ENCODE results near the gene ANKMY1.

Gene ANKMY1

DNA sequence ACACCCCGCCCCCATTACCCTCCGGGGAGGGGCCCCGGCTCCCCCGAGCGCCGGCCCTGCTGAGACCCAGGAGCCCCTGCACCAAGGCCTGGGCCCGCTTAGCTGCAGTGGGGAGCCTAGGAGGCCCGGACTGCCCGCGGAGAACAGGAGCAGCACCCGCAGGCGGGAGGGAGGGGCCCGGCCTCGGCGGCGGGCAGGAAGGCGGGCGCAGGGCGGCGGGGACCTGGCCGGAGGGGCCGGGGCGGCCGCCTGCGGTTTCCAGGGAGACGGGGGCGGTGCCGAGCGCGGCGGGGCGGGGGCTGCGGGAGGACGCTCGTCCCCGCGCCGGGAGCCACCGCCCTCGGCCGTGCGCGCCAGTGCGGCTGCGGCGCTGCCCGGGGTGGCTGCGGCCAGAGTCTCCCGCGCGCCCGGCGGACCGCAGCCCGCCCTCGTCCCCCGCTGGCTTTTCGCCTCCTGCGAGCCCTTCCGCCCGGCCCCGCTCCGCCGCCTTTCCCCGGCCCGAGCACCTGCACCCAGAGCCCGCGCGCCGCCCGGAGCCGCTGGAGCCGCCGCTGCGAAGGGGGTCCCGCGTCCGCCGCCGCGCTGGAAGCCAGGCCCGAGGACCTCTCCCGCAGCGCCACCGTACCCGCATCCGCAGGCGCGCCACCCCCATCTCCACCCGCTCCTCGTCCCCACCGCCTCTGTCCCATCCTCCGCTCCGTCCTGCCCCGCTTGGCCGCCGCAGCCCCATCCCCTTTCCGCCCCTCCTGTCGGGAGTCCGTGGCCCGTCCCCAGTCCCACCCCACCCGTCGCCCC, 105.1 kb downstream of the ANKMY1 start:
- DNase-seq (ENCODE audit: insufficient read length, low spot score), result peak; percentile 71
- FAIRE-seq, result no peak

DNA sequence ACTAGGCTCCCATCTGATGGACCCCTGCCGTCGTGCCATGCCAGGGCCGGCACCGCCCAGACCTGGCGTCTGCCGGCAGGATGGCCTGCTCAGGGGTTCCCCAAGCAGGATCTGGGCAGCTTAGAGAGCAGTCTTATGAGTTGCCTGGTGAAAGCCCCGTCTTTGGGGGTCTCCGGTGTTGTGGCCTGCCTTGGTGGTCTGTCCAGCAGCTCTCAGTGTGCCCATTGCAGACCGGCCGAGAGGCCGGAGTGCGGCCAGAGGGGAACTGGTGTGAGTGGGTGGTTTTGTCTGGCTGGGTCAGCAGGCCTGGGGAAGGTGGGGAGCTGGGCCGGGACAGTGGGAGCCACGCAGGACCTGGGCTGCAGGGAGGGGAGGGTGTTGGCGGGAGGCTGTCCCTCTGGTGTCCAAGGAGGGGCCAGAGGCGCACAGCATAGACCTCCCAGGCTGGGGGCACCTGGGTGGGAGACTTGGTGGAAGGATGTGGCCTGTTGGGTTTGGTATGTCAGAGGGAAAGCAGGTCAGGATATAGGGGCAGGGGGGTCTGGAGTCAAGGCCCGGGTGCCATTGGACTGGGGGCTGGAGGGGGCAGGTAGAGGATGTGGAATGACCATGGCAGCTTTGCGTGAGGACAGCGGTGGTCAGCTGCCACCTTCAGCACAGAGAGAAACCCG, 105.9 kb downstream of the ANKMY1 start:
- no peak for FAIRE-seq
- DNase-seq (ENCODE audit: insufficient read length, low spot score), result no peak

DNA sequence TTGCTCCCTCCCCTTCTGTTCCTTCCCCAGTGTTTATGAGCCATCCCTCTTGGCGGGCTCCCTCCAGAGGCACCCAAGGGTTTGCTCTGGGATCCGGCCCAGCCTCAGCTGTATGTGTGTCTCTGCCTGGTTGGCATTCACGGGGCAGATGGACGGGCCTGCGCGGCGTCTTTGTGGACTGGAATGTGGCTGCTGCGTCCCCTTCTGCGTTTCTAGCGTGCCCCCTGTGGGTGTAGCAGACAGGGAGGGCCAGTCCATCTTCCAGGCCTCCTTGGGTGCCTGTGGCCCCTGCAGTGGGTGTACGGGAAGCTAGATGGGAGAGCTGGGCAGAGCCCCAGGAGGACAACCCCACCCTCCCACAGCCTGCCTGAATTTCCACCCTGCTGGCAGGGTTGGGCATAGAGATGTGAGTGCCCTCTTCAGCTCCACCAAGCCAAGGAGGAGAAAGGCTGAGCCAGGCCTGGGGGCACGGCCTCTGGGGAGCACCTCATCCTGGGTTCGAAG, 106.6 kb downstream of the ANKMY1 start:
- FAIRE-seq (no peak), DNase-seq (ENCODE audit: insufficient read length, low spot score) (no peak)

DNA sequence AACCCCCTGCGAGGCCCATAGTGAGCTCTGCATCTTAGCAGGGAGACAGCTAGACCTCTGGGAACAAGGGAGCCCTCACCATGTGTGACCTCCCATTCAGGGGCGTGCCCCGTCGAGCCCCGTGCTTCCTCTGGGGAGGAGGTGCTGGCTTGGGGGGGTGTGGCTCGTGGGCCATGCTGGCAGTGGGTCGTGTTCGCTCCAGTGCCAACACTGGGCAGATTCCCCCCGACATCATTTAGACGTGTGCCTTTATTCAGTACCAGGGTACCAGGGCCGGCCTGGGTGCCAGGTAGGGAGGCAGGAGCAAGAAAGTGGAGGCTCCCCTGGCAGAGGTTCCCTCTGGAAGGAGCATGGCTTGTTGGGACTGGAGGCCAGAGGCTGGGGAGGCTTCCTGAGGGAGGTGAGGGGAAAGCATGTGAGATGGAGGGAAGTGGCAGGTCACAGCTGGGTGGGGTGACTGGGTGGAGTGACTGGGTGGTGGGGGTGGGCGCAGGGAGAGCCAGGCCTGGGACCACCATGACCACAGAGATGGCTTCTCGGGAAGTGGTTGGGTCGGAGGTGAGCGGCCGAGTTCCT, 107.2 kb downstream of the ANKMY1 start:
- DNase-seq (ENCODE audit: insufficient read length, low spot score) (no peak), FAIRE-seq (no peak)

DNA sequence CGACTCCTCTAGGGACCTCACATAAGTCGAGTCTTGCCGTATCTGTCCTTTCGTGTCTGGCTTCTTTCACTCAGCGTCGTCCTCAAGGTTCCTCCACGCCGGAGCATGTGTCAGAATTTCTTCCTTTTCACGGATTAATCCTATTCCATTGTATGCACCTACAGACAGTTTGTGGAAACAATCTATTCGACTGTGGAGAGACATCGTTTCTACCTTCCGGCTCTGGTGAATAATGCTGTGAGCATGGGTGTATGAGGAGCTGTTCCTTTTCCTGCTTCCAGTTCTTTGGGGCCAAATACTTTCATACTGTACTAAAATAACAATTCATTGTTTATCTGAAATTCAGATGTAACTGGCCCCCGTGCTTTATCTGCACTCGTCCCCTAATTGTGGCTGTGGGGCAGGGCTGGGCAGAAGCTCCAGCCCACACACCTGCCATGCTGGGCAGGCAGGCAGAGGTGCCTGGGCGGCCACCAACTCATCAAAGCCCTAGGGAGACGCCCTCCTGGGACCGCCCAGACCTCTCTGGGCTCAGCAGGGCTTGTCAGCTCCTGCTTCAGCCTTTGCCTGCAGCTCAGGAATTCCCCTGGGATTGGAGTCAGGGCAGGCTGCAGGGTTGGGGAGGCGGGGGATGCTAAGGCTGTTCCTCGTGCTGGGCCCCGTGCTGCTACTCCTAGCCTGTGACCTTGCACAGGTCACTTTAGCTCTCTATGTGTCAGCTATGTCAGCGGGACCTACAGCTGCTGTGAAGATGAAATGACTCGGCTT, 107.8 kb downstream of the ANKMY1 start:
- FAIRE-seq (no peak), DNase-seq (ENCODE audit: insufficient read length, low spot score) (no peak)

DNA sequence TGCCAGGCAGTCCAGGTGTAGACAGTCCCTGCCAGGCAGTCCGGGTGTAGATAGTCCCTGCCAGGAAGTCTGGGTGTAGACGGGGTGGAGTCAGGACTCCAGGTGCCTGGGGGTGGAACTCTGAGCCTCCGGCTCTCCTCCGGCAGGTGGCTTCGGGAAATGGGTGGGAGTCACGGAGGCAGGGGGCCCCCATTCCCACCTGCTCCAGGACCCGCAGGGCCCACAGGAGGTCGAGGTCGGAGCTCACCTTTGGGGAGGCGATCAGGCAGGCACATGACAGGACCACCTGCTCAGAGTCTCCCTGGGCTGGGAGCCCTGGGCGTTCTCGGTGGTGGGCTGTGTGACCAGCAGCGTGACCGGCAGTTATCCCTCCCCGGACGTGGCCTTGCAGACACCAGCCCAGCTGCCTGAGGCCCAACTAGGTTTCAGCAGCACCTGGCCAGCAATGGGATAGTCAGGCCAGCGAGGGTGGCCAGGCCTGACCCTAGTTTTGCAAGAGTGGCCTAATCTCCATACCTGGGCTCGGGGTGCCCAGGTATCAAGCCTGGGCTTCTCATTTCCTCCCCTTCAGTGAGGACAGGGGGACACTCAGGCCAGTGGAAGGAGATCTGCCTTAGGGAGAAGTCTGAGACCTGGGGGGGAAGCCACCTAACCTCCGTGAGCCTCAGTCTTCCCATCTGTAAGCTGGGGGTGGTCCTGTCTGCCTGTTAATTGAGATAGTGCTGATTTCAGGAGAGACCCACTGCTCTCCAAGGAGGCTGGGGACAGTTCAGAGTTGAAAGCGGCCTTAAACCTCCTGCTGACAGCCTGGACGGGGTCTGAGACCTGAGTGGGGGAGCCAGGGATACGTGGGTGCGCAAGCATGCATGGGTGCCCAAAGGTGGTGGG, 109.2 kb downstream of the ANKMY1 start:
- FAIRE-seq (no peak), DNase-seq (ENCODE audit: insufficient read length, low spot score) (no peak)

DNA sequence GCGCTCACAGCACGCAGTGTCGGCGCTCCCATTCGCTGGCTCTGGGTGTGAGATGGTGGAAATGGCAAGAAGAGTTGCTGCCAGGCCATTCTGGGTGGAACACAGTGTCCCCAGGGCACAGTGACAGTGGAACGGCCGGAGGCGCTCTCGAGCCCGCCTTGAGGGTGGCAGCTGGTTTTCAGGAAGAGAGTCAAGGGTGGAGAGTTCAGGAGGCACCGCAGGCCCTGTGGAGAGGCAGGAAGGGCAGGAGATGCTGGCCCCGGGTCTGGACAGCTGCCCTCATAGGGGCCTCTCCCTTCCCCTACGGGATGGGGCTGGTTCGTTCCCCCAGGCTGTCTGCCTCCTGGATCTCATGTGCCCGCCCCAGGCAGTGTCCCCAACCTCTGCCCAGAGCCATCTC, 109.9 kb downstream of the ANKMY1 start:
- no peak for FAIRE-seq
- no peak for DNase-seq (ENCODE audit: insufficient read length, low spot score)

DNA sequence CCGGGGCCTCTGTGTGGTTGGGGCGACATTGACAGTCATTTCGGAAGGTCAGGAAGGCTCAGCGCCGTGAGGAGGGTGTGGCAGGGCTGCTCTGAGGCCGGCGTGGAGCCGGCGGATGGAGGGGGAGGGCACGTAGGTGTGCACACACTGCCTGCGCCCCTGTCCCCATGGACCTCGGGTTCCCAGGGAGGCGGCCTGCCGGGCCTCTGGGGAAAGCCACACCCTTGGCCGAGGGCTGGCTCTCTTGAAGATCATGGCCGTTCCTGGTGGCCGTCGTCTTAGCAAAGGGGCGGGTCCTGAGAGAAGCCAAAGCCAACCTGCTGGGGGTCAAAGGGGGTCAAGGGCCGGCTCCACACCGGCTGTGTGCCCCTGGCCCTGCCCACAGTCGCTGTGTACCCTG, 110.5 kb downstream of the ANKMY1 start:
- FAIRE-seq (no peak), DNase-seq (ENCODE audit: insufficient read length, low spot score) (no peak)

DNA sequence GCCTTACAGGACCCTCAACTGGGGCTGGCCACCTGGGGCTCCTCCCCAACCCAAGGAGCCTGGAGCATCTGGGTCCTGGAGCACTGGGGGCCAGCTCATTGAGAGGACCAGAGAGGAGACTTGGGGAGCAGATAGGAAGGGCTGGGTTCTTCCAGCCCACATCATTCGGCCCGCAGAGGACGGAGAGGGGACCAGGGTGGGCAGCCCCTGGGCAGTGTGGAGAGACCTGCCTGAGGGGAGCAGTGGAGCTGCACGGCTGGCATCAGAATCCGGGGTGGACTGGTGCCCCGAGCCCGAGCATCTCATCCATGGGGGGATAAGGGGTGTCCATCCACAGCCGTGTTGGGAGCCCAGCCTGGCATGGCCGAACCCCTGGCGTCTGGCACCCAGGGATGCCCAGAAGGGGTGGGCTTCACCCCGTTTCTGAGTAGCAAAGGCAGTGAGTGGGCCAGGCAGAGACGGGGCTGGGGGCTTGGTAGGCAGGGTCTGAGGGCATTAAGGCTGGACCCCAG, 111.1 kb downstream of the ANKMY1 start:
- no peak for DNase-seq (ENCODE audit: insufficient read length, low spot score)
- FAIRE-seq, result no peak

DNA sequence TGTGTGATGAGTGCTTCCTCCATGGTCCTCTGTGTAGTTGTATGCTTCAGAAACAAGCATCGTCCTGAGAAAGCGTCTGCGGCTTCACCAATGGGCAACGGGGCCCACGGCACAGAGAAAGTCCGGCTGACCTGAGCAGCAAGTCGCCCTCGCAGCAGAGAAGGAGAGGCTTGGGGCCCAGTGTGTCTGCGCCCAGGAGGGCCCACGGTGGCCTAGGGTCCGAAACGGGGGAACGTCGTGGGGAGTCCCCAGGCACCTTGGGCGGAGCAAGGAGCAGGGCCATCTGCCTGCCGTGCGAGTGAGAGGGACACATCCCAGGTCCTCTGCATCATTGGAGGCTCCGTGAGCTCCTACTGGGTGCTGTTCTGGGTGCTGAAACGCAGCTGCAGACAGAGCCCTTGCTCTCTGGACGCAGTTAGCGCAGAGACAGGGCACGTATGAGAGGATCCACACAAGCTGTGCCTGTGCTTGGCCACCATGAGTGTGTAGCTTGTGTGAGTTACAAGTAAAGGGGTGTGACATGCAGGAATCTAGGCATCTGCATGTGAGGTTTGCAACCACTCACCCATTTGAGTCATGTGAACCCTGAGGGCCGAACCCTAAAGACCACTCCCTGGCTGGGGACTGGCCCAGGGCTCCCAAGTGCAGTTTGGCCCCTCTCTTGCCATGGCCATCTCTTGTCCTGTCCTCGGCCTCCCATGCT, 111.7 kb downstream of the ANKMY1 start:
- DNase-seq (ENCODE audit: insufficient read length, low spot score), result no peak
- no peak for FAIRE-seq

DNA sequence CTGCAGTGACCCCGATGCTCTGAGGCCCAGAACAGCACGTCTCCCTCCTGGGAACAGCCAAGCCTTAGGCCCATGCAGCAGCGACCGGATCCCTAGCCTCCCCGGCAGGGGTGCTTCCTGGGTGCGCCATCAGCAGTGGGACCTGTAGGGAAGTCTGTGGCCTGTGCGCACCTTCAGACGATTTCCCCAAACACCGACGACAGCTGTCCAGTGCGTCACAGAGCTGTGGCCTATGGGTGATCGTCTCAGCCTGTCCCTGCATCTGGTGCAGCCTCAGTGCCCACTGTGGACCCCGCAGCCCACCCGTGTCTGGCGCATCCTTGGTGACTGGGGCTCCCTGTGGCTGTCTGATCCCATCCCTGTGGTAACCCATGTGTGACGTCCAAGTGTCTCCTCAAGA, 113.3 kb downstream of the ANKMY1 start:
- FAIRE-seq, result no peak

DNA sequence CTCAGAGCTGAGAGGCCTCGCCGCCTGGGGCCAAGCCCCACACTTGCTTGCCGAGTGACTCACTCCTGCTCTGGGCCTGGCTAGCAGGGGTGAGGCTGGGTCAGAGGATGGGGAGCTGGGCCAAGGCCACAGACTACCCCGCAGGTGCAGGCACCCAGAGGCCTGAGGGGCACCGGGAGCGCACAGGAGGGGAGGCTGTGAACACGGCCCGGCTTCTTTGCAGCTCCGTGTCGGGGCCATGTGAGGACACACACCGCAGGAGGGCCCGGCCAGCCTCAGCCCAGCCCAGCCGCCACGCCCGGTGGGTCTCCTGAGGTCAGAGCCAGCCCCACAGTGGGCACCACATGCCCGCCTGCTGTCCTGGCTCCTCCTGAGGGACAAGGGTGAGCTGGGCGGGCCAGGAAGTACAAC, 113.9 kb downstream of the ANKMY1 start:
- FAIRE-seq, result no peak
- DNase-seq (ENCODE audit: insufficient read length, low spot score), result no peak

More for the DNA sequence above, 113.3 kb downstream of the ANKMY1 start:
- no peak for DNase-seq (ENCODE audit: insufficient read length, low spot score)

DNA sequence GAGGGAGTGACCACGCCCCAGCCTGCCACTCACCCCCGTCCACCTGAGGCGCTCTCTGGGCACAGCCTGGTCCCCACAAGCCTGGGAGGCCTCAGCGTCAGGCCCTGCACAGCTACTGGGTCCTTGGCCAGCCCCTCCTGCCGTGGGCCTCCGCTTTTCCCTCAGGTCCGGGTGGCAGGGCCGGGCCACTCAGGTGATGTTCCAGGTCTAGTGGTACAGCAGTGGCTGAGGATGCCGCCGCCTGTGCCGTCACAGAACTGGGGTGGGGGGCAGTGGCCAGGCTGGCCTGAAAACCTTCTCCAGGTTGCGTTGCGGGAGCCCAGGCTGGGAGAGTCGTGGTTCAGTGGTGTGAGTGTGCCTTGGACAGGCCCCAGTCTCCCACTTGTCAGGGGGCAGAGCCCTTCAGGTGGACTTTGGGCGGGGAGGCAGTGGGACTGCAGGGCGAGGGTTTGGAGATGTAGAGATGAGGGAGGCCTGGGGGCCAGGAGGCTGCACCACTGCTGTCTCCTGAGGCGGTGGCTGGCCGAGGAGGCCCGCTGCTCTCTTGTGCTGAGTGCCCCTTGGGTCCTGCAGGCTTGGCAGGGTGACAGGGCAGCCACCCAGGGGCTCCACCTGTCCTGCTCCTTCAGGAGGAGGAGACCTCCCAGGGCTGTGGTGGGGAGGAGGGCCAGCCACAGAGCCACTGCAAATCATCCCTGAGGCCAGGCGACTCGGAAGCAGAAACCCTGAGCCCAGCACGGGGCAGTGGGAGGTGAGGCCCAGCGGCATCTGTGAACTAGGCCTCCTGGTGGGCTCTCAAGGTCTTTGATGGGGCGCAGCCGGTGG, 114.7 kb downstream of the ANKMY1 start:
- DNase-seq (ENCODE audit: insufficient read length, low spot score) (no peak), FAIRE-seq (no peak)

DNA sequence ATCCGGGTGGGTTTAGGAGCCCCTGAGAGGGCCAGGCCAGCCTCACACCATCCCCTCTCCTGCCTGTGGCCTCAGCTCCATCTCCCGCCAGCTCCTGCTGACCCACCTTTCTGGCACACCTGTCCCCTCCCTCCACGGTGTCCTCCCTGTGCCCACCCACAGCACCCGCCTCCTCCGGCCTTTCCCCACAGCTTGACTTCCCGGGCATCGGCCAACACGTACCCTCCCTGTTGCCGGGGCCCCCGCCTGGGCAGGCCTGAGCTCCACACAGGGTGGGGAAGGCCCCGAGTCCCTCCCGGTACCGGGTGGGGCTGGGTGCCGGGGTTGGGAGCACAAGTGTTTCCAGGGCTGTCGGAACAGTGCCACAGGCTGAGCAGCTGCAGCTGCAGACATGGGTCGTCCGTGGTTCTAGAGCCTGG, 115.8 kb downstream of the ANKMY1 start:
- DNase-seq (ENCODE audit: insufficient read length, low spot score) (no peak), FAIRE-seq (no peak)

DNA sequence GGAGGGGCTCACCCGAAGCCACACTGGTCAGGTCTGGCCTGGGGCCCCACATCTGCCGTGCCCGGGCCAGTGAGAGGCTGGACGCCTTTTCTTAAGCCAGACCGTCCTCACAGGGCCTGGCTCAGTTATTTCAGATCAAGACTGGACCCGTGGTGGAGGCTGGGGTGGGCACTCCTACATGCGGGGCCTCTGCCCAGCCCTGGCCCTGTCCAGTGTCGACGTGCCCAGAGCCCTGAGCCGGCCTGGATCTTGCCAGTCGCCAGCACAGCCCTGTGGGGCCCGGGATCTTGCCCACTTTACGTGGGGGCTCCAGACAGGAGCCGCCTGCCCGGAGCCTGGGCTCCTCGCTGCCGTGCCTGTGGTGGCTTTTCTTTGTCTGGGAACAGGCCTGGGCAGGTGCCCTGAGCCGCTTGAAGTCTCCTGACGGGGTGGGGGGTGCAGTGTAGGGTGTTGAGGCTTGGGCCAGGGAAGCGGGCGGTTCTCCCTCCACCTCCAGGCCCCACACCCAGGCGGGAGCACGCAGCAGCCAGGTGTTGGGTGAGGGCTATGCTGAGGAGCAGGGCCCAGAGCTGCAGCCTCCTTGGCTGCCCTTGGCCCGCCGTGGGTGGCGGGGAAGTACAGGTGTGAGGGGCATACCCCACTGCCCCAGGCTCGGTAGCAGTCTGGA, 116.3 kb downstream of the ANKMY1 start:
- DNase-seq (ENCODE audit: insufficient read length, low spot score), result no peak

DNA sequence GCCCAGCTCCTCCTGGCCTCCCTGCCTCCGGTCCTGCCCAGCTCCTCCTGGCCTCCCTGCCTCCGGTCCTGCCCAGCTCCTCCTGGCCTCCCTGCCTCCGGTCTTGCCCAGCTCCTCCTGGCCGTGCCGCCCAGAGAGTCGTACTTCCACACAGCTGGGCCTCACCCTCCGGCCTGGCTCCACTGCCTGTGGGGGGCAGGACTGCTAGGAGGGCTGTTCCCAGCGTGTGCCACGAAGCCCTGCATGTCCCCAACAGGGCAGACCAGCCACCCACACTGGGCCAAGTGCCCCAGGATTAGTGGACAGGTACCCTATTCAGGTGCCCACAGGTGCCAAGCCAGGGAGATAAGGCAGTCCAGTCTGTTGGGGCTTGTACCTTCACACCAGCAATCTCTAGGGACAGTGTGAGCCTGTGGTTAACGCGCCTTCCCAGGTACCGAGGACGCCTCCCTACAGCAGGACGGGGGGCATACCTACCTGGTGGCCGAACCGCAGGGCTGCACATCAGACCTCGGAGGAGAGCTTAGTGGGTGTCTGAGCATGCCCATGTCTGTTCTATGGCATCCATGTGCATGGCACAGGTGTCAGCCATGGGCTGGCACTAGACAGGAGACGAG, 117.0 kb downstream of the ANKMY1 start:
- FAIRE-seq, result no peak
- DNase-seq (ENCODE audit: insufficient read length, low spot score), result no peak

More for the DNA sequence above, 116.3 kb downstream of the ANKMY1 start:
- no peak for FAIRE-seq

DNA sequence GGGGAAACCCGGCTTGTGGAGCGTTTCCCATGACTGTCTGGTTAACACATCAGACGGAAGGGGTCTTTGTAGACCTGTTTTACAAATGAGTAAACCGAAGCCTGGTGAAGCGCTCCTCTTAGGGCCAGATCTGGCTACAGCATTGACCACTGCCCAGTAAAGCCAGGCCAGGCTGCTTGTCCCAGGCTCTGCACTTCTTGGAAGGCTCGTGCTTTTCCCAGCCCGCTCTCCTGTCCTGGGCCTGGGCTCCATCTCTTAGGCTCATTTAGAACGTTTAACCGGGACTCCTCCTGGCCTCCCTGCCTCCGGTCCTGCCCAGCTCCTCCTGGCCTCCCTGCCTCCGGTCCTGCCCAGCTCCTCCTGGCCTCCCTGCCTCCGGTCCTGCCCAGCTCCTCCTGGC, 117.5 kb downstream of the ANKMY1 start:
- no peak for FAIRE-seq
- no peak for DNase-seq (ENCODE audit: insufficient read length, low spot score)
